ENCODE data around the gene KAZN. TPM values are rescaled to one million over a fixed set of nuclear protein-coding genes. Genes with fewer than 3 reads are reported as not detected.

KAZN gene
- total RNA-seq, 1 donor from 2014 or later = 37.2 TPM

DNA sequence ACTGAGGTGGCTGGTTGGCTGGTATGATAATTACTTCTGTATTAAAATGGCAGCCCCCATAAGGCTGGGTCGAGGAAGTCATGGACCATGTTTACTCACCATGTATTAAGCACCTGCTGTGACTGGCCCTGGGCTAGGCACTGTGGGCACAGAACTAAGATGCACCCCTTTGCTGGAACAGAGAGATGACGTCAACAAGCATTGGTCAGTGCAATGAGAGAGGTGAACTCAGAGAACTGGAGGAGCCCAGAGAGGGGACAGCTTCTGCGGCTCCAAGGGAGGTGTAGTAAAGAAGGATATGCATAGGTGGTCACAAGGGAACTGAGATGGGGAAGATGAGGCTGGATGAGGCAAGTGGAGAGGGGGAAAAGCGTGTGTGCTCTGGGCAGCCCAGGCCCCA, 88.7 kb downstream of the KAZN start:
- DNase-seq (ENCODE audit: low spot score) (no peak), ATAC-seq (no peak)
- intact Hi-C loops (cut with DNase I) = no loop called here

DNA sequence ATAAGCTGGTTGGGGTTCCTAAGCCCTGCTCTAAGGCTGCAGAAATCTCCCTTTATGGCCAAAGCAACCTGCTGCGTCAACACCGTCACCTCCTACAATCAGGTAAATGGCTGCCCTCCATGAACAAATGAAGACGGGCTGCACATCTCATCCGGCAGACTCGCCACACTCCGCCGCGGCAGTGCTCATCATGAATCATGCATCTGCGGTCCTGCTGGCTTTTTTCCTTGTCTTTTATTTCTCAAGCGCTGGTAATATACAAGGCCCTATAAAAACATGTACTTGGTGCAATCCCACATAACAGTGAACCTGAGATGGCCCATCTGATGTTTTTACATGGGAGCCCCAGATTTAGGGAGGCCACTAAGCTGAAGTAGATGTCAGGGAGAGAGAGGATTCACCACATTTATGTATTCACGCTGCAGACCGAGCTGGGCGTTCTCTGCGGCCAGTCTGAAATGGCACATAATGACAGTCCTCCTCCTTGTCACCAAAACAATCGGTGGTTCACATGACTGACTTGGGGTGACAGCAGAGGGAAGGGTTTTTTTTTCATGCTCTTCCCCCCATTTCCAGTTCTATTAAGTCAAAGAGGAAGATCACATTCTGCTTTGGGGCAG, 91.6 kb downstream of the KAZN start:
- intact Hi-C loops (cut with DNase I) = no loop called here
- ATAC-seq = no peak
- no peak for DNase-seq (ENCODE audit: low spot score)

DNA sequence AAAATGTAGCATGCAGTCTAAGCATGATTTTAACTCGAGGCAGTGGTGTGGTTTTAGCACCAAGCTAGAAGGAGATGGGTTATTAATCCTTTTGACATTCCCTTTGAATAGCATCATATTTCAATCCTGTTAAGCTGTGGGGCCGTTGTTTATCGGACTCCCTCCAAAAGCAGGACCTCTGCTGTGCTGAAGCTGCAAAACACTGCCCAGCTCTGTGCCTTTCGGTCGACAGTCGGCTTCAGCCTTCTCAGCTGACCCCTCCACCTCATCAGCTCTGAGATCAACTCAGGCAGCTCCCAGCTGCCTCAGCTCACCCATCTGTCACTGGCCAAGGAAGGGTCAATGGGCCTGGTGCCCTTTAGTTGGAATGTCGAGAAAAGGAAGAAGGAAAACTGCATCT, 95.5 kb downstream of the KAZN start:
- DNase-seq (ENCODE audit: low spot score) (no peak), ATAC-seq (no peak)
- intact Hi-C loops (cut with DNase I) = no loop called here

DNA sequence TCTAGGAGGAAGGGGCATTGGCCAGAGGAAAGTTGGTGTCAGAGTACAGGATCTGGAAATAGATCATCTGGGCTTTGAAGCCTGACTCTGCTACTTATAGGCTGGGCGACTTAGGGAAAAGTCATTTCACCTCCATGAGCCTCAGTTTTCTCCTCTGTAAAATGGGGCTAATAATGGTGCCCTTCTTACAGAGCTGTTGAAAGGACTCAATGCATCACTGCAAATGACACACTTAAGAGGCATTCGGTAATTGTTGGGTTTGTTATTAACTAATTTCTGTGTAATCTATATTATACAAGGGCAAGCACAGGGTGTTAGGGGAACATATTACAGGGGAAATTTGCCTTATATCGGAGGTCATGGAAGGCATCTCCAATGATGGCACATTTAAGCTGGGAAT, 96.1 kb downstream of the KAZN start:
- intact Hi-C loops (cut with DNase I) = no loop called here
- DNase-seq (ENCODE audit: low spot score) = no peak
- ATAC-seq = no peak

DNA sequence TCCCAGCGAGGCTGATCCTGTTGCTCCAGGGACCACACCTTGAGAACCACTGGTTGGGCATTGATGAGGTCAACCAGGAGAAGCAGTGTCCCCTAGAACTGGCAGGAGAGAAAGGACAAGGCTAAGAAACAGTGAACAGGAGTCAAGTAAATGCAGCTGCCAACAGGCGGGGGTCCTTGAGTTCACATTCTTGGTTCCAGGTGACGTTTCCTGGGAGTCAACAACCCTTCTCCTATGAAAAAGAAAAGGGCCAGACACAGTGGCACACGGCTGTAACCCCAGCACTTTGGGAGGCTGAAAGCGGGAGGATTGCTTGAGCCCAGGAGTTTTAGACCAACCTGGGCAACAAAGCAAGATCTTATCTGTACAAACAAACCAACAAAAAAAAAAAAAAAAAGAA, 98.3 kb downstream of the KAZN start:
- intact Hi-C loops (cut with DNase I) = no loop called here
- ATAC-seq = no peak
- DNase-seq (ENCODE audit: low spot score) = no peak

DNA sequence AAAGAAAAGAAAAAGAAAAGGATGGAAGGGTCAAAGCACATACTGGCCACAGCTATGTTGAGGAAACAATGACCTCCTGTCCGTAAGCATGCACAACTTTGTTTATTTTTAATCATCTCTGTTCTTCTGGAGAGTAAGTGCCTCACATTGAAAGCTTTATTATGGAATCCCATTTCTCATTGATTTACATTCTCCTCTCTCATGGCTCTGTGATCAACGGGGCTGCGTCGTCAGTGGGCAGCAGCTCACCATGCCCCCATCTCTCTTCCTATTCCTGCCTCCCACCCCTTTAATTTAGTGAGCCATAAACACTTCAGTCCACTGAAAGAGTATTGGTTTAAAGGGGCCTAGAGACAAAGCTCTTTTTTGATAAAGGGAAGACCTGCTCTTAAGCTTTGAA, 98.9 kb downstream of the KAZN start:
- intact Hi-C loops (cut with DNase I) = no loop called here
- ATAC-seq (peak; percentile 89), DNase-seq (ENCODE audit: low spot score) (no peak)

DNA sequence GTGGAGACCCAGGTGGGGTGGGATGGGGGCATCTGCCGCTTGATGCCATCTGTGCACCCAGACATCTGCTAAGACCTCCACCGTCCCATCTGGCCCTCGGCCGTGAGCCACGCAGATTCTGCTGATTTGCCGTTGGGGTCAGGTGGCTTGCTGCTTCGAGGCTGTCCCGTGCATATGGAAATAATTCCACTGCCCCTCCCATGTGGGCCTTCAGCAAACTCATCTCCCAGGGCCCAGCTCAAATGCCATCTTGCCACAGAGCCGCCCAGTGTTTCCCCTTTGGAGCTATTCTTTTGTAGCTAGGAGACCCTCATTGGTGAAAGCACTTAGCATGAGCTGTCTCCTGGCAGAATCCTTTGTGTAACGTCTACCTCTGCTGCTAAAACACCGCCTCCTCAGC, 99.8 kb downstream of the KAZN start:
- ATAC-seq = no peak
- no peak for DNase-seq (ENCODE audit: low spot score)
- intact Hi-C loops (cut with DNase I) = no loop called here

DNA sequence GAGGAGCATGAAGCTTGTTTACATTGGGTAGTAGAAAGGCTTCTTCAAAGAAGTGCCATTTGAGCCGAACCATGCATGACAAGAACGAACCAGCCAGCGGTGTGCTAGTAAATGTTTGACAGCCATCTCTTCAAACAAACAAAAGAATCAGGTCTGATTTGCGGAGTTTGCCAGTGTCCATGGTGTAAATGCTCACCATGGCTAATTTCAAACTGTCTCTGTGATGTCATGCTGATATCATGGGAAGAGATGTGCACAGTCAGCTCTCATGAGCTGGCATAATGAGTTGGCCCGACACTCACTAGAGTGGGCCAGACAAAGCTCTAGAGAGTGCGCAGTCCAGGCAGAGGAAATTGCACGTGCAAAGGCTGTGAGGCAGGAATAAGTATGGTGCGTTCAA, 101.1 kb downstream of the KAZN start:
- ATAC-seq (no peak), DNase-seq (ENCODE audit: low spot score) (no peak)
- intact Hi-C loops (cut with DNase I) = no loop called here

DNA sequence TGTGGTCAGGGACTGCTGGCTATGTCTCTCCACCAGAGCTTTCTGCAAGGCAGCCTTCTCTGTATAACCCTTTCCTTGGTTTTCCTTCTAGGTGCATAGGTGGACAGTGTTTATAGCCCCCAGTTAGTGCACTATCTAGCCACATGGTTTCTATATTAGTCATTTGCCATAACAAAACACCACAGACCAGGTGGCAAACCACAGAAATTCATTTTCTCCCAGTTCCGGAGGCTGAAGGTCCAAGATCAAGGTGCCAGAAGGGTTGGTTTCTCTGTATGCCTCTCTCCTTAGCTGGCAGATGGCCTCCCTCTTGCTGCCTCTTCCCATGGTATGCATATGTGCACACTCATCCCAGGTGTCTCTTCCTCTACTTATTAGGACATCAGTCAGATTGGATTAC, 106.4 kb downstream of the KAZN start:
- intact Hi-C loops (cut with DNase I) = no loop called here
- no peak for ATAC-seq
- no peak for DNase-seq (ENCODE audit: low spot score)

DNA sequence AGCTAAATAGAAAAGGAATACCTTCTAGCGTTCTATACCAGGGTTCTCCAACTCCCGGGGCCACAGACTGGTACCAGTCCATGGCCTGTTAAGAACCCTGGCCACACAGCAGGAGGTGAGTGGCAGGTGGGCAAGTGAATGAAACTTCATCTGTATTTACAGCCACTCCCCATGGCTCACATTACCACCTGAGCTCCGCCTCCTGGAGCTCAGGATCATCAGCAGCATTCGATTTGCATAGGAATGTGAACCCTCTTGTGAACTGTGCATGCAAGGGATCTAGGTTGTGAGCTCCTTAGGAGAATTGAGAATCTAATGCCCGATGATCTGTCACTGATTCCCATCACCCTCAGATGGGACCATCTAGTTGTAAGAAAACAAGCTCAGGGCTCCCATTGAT, 107.3 kb downstream of the KAZN start:
- no peak for DNase-seq (ENCODE audit: low spot score)
- intact Hi-C loops (cut with DNase I) = no loop called here
- no peak for ATAC-seq

DNA sequence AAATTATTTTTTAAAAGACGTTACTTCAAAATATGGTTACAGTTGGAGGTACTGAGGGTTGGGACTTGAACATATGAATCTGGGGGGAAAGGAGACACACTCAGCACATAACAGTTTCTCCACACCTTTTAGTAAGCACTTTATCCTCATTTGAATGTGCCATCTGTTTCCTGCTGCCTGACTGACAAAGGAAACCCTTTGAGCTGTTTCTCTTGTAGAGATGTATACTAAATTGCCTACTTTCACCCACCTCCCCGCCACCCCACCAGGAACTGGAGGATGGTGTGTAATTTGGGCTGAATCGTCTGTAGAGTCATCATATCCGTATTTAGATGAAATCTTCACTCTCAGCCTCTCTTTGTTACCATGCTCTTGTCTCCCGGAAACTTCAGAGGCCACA, 108.1 kb downstream of the KAZN start:
- intact Hi-C loops (cut with DNase I) = no loop called here
- DNase-seq (ENCODE audit: low spot score) = no peak
- no peak for ATAC-seq

DNA sequence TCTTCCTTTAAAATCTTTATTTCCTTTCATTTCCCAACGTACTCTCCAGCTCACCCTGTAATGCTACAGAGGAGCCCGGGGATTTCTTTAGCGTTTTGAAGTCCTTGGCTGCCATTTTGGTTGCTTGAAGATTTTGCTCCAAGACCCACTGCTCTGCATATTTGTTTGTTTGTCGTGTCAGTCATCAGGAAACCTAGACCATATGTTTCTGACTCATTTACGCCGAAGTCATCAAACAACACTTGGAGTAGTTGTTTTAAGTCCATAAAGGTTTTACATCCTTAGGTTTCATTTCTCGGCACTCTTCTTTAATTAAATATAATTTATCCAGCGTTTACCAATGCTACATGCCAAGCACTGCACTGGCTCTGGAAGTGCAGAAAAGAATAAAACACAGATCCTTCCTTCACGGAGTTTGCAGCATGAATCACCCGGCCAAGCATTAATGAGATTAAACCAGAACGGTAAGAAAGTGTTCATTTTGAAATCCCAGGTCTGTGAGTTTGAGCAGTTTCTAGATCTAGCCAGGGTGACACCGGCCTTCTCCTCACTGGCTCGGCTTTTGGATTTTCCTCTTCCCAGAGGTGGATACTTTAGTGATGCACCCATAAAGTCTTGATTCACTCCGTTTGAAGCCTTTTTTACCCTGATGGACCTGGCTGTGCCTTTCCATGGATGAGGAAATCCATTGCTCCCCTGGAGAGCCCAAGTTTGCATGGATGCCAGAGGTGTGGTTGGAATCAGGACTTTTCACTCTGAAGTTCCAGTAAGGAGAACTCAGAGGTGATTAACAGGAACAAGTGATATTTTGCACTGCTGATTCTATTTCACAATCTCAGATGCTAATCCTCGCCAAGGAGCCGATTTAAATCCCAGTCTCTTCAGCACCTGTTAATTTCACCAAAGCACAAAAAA, 109.3 kb downstream of the KAZN start:
- ATAC-seq (no peak), DNase-seq (ENCODE audit: low spot score) (no peak)
- intact Hi-C loops (cut with DNase I) = no loop called here

DNA sequence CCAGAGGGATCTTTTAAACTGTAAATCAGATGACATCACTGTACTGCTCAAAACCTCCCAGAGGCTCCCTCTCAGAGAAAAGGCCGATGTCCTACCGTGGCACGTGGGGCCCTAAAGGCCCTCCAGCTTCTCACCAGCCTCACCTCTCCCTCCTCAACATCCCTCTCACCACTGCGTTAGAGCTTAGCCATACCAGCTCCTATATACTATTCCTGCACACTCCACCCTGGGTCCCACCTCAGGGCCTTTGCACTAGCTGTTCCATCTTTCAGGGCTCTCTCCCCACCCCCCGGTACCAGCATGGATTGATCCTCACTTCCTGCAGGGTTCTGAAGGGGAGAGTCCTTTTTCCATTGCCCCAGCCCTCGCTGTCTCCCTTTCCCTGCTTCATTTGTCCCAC, 111.8 kb downstream of the KAZN start:
- intact Hi-C loops (cut with DNase I) = no loop called here
- DNase-seq (ENCODE audit: low spot score) (no peak), ATAC-seq (no peak)

DNA sequence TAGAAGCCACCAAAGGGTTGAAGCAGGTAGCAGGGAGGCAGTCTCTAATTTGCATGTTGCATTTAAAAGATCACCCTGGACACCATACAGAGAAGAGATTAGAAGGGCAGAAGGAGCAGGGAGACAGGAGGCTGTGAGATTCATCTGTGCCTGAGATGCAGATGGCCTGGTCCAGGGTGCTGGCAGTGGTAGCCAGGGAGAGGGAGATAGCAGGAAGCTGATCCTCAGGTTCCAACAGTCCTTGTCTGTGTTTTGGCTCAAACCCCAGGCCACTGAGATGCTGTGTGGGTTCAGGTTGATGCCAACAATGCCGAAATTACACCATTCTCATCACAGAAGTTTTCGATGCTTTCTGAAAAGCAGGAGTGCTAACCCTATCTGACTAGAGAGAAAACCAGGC, 113.7 kb downstream of the KAZN start:
- DNase-seq (ENCODE audit: low spot score) = no peak
- ATAC-seq = no peak
- intact Hi-C loops (cut with DNase I) = no loop called here

DNA sequence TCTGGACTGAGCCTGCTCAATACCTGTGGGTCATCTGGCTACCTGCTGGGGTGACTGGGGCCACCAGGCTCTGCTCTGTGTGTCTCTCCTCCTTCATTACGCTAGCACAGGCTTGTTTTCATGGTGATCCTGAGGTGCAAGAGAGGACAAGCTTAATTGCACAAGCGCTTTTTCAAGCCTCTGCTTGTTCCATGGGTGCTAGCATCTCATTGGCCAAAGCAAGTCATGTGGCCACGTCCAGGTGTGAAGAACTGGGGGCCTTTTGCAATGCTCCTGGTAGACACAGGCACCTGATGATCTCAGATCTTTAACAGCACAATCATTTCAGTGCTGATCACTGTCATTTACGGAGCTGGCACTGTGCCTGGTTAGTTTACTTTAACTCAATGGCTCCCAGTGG, 114.6 kb downstream of the KAZN start:
- DNase-seq (ENCODE audit: low spot score) (no peak), ATAC-seq (no peak)
- intact Hi-C loops (cut with DNase I) = no loop called here

DNA sequence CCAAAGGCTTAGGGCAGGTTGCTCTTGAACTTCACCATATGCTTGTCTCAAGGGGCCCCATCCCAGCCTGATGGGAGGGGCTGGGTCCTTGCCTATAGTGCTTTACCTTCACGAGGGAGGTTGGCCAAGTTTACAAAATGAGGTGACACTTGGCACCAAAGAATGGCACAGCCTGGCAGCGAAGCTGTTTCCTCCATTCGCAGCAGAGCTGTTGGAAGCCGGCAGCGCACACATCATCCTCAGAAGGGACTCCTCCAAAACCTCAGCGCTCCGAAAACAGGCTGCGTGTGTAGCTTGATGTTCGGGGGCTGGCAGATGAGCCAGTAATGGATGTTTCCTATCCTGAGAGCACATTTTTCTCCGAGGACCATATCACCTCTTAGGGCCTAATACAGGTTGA, 116.8 kb downstream of the KAZN start:
- no peak for ATAC-seq
- DNase-seq (ENCODE audit: low spot score) = no peak
- intact Hi-C loops (cut with DNase I) = no loop called here

DNA sequence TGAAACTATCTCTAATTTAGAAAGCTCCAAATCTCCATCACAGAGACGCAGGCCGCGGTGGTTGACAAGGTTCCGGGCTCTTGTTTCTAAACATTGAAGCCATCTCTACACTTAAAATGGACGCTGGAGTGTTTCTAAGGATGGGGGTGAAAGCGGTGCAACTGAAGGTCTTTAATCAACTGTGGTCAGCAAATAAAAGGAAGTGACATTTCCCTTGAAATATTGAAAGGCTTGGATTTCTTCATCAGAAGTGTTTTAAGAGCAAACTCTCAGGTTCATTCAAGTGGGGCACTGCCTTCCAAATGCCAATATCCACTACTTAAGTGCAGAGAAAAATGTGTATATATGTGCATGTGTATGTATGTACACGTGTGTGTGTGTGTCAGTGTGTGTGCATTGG, 117.3 kb downstream of the KAZN start:
- DNase-seq (ENCODE audit: low spot score) = no peak
- no peak for ATAC-seq
- intact Hi-C loops (cut with DNase I) = no loop called here

DNA sequence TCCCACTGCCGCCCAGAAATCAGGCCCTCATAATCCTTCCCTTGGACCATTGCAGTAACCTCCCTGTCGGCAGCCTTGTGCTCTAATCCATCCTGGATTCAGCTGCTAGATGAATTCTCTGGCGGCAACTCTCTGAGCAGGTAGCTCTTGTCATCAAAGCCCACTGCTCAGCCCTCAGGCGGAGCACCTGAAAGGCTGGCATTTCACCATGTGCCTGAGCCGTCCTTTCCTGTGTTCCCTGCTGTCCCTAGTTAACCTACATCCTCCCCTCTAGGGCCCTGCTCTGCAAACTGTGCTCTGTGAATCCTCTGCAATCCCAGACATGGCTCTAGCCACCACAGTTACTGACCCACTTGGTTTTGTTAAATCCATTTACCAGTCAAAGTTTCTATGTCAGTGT, 118.0 kb downstream of the KAZN start:
- DNase-seq (ENCODE audit: low spot score) (no peak), ATAC-seq (no peak)

DNA sequence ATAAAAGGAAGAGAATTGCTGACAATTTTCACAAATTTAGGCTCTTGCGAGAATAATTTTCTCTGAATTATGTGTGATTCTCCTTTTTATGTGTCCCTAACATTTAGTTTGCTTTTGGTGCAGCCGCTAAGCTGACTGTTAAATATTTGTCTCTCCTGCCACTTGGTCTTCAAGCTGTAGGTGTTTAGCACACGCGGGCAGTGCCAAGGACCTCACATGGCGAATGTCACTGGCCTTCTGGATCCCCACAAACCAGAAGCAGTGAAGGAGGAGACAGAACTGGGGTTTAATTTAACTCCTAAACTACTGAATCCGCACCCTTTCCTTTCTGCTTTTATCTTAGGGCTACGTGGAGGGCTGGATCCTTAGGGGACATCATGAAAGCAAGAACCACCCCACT, 120.0 kb downstream of the KAZN start:
- intact Hi-C loops (cut with DNase I) = no loop called here
- DNase-seq (ENCODE audit: low spot score) (no peak), ATAC-seq (no peak)

More for the DNA sequence above, 118.0 kb downstream of the KAZN start:
- intact Hi-C loops (cut with DNase I) = no loop called here

DNA sequence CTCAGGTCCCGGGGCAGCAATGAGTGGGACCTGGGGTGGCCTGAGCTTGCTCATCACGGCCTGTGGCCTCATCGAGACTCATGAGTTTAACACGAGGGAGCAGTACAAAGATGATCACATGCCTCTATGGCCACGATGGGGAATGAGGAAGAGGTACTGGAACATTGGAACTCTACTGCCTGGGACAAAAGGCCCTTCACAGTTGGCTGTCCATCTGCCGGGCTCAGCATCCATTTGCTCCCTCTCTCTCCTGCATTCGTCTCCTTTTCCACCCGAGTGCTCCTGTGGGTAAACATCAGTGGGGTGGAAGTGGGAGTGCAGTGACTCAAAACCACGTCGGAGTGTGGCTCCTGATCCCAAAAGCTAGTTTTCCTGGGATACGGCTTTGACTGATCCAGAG, 124.9 kb downstream of the KAZN start:
- ATAC-seq (no peak), DNase-seq (ENCODE audit: low spot score) (no peak)
- intact Hi-C loops (cut with DNase I) = no loop called here

DNA sequence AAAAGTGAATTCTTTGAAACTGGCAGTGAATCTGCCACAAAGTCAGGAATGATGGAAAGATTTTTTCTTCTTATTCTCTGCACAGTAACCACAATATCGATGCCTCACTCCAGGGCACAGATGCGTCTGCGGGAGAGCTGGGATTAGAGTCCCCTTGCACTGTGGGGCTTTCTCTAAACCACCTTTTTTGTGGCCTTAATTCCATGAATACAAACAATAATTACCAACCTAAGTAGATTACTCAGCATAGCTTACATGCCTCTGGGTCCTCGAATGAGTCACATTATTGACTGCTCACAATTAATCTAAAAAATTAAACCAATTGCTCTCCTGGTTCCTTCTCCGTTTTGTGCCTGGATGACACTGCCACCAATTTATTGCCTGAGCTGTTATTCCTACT, 125.8 kb downstream of the KAZN start:
- intact Hi-C loops (cut with DNase I) = no loop called here
- ATAC-seq = no peak
- DNase-seq (ENCODE audit: low spot score) = no peak

Data from sciatic nerve (tissue), 2 donors.